SU-DHL-6 (cell line): ENCODE data around the gene NEU4.

Experiments used
- CTCF ChIP-seq: fragments of 200-600 bp; sonication (generic); IDR thresholded peaks from one replicate; pipeline ENCODE4 v1.5.1; 2017; ENCODE audit warnings: antibody characterized with exemption, mild to moderate bottlenecking, low read length, moderate library complexity; ENCODE audit not compliant: insufficient read depth, poor library complexity, severe bottlenecking
- EZH2phosphoT487 ChIP-seq: fragments of 200-600 bp; sonication (generic), shearing (Covaris generic); conservative IDR thresholded peaks from 2 replicates; pipeline ENCODE4 v1.6.1; 2018; ENCODE audit warnings: mild to moderate bottlenecking, antibody characterized with exemption, low read length, moderate library complexity, mixed read lengths

DNA sequence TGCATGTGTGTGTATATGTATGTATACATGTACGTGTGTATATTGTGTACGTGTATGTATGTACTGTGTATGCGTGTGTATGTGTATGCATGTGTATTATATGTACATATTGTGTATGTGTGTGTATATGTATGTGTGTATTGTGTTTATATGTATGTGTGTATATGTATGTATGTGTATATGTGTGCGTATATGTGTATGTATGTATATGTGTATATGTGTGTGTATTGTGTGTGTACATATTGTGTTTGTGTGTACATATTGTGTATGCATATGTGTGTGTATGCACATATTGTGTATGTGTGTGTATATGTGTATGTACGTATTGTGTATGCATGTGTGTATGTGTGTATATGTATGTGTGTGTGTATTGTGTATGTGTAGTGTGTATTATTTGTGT lies 15.6 kb upstream of the NEU4 start:
- TF ChIP-seq CTCF (no peak), EZH2phosphoT487 (no peak)
